HG03039 (cell line): ENCODE results near the gene FRMD7.
"Not testable (repeated sequence)": the region's sequence is repeated elsewhere in the genome, so short reads cannot be mapped to it uniquely, and the experiment has no call there.

ENCODE experiments used
- ATAC-seq: cut with Tn5 transposase; IDR thresholded peaks from one replicate; pipeline ENCODE4 v1.9.1; 2021; ENCODE audit warnings: mild to moderate bottlenecking, moderate library complexity; ENCODE audit not compliant: unreplicated experiment

Gene FRMD7, protein sequence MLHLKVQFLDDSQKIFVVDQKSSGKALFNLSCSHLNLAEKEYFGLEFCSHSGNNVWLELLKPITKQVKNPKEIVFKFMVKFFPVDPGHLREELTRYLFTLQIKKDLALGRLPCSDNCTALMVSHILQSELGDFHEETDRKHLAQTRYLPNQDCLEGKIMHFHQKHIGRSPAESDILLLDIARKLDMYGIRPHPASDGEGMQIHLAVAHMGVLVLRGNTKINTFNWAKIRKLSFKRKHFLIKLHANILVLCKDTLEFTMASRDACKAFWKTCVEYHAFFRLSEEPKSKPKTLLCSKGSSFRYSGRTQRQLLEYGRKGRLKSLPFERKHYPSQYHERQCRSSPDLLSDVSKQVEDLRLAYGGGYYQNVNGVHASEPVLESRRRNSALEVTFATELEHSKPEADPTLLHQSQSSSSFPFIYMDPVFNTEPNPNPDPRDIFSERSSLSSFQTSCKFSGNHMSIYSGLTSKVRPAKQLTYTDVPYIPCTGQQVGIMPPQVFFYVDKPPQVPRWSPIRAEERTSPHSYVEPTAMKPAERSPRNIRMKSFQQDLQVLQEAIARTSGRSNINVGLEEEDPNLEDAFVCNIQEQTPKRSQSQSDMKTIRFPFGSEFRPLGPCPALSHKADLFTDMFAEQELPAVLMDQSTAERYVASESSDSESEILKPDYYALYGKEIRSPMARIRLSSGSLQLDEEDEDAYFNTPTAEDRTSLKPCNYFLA

DNA sequence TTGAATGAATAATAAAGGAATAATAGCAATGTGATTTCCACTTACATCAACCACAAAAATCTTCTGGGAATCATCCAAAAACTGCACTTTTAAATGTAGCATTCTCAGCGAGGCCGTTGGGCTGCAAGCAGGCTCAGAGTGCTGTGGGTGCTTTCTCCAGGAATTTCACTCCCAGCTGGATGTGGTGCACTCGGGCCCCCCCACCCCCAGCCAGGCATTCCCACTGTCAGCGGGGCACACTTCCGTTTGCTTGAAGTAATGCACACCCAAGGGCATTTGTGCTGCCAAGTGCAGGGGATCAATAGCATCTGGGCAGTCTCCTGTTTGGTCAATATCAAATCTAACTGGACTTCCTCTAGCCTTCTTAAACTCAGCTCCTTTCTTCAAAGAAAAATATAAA lies at the start of gene FRMD7:
FRMD7 (minus strand) TSS at position 278 of the 400 bp plus-strand sequence; CDS start at position 102, 176 bp downstream.
- ATAC-seq = no peak

DNA sequence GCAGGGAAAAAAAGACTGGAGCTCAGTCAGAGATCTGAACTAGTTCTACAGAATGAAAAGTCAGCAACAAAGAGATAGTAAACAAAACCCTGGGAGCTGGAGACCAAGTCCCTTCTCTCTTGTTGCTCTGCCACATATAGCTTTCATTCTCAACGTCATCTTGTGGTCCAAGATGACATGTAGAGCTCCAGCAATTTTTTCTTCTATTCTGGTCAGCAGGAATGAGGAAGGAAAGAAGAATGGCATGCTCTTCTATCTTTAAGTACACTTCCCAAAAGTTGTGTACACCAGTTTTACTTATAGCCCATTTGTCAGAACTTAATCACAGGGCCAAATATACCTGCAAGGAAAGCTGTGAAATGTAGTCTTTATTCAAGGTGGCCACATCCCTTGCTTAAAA lies 45.8 kb upstream of the FRMD7 start:
- no peak for ATAC-seq

DNA sequence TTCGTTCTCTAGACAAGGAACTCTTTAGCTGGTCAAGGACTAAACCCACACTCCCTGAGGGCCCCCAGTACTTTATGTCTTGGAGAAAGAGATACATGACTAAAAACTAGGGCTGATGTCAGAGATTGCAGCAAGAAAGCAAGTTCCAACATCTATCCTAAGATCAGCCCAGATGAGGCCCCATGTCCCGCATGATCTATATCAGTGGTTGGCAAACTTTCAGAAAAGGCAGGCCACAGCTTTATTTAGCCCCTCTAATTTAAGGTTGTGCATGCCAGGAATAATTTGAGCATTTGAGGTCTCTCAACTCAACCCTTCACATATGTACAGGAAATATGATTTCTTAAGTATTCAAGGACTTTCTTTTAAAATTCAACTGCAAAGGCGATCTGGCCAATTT lies 44.1 kb upstream of the FRMD7 start:
- ATAC-seq = no peak

- ATAC-seq = no peak
Observed at GRCh38 chrX:132171478-132171877, 43.7 kb upstream of the FRMD7 start.

- no peak for ATAC-seq
Observed at GRCh38 chrX:132169554-132169953, 41.7 kb upstream of the FRMD7 start.

DNA sequence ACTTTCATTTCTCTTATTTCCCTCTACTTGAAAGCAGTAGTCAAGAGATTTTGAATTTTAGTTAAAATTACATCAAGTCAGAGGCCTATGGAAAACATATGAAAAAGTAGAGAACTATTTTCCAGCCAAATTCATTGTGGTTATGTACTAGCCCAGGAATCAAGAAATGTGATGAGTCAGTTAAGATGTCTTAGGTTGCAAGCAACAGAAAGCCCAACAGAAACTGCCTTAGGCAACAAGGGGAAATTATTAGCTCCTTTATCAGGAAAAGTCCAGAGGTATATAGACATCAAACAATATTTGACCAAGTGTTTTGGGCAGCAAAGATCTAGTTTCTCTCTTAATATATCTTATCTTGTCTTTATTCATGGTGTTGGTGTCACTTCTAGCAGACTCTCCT lies 37.8 kb upstream of the FRMD7 start:
- ATAC-seq = no peak

DNA sequence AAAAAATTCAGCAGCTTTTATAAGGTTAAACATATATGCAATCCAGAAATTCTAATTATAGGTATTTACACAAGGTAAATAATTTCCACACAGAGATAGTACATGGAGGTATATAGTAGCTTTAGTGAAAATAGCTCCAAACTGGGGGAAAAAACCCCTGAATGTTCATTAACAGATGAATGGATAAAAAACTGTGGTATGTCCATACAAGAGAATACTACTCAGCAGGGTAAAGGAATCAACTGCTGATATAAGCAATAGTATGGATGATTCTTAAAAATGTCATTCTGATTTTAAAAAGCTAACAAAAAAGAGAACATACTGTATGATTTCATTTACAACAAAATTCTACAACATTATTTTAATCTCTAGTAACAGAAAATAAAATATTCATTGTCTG lies 37.2 kb upstream of the FRMD7 start:
- ATAC-seq = no peak

DNA sequence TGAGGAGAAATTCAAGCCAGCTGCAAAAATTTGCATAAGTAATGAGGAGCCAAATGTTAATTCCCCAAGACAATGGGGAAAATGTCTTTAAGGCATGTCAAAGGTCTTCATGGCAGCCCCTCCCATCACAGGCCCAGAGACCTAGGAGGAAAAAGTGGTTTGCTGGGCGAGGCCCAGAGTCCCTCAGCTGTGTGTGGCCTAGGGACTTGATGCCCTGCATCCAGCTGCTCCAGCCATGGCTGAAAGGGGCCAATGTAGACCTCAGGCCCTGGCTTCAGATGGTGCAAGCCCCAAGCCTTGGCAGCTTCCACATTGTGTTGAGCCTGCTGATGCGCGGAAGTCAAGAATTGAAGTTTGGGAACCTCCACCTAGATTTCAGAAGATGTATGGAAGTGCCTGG lies 35.3 kb upstream of the FRMD7 start:
- not testable (repeated sequence) for ATAC-seq

DNA sequence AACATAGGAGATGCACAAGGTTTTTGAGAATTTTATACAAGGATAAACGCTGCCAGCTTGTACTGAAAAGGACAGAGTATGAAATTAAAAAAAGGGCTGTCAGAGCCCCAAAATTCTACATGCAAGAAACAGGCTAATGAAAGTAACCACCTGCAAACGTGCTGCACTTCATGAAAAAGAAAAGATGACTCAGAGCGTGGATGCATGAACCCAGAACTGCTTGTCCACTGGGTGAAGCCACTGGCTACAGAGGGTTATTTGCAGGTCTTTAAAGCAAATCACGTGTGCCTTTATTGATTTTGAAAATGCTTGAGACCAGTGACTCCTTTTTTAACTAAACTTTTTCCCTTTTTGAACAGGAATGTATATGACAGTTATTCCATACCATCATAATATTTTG lies 25.3 kb upstream of the FRMD7 start:
- ATAC-seq = no peak

GRCh38 chrX:132146456-132146855 lies 18.6 kb upstream of the FRMD7 start:
- no peak for ATAC-seq

GRCh38 chrX:132144061-132144460 lies 16.2 kb upstream of the FRMD7 start:
- no peak for ATAC-seq

- no peak for ATAC-seq
Observed at GRCh38 chrX:132125906-132126305, 1.9 kb downstream of the FRMD7 start.

DNA sequence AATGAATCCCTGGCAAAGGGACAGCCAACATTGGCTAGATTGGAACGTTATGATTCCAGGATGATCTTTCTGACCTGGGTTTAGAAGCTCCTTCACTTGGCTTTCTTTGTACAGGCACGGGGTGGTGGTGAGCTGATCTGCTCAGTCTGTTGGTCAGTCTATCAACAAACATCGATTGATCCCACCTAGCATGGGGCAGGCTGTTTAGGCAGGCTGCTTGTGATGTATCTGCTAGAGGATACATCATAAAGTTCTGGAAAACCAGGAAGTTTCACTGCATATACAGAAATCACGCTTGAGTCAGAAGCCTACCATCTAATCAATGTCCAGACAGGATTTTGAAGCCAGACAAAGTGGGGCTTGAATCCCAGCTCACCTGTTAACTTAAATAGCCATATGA lies 6.9 kb downstream of the FRMD7 start:
- ATAC-seq = no peak

DNA sequence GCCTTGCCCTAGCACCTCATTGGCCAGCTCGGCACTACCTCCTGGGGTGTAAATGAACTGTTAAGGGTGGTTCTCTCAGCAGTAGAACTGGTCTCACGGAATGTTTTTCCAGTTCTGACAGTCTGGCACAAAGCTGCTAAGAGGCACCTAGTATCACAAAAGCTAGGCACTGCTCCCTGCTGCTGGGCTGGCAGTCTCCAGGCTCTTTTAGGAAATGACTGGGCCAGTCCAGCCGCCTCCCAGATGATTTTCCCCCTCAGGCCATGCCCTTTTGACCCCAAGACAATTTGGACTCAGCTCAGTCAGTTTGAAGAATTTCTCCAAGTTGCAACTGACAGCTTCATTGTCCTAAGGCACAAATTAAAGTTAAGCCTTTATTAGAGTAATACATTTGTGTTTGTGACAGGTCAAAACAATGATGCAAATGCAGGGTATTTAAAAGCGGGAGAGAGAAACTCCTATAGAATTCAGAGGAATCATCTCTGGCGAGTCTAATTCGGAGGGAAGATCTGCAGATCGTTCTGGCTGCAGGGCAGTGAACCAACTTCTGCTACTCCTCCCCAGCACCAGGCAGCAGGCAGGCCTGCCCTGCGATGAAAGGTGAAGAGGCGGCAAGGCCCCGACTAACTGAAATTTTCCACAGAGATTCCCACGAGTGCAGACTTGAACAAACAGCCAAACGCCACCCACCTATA lies 7.9 kb downstream of the FRMD7 start:
- ATAC-seq = no peak

DNA sequence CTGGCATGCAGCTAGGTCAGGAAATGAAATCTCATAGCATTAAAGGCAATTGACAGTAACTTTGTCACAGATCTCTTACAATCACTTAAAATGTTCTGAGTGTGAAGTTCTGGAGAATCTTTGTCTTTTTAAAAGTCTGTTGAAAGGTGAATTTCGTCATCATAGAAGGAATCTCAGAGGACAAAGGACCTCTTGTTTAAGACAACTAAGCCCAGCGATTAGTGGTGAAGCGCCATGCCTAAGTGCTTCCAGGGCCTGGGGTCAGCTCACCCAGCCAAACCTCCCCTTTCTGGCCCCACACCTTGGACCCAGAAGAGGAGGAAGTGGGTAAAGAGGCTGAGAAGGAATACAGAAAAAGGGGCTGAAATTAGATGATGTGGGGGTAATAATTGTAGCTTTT lies 8.5 kb downstream of the FRMD7 start:
- no peak for ATAC-seq

DNA sequence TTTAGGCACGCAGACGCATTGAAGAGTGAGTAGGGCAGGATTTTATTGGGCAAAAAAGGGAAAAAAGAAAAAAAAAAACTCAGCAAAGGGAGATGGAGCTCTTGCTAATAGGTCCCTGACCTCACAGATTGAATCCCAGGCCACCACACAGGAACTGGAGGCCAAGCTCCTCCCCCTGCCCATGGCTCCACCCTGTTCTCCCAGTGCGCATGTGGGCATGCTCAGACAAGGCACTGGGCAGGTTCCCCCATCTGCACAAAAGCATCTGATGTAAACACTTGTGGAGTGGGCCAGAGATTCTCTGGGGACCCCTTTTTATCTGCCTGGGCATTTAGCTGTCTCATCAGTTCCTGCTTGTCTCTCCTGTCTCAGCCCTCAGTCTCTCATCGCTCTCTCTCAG lies 9.5 kb downstream of the FRMD7 start:
- no peak for ATAC-seq

DNA sequence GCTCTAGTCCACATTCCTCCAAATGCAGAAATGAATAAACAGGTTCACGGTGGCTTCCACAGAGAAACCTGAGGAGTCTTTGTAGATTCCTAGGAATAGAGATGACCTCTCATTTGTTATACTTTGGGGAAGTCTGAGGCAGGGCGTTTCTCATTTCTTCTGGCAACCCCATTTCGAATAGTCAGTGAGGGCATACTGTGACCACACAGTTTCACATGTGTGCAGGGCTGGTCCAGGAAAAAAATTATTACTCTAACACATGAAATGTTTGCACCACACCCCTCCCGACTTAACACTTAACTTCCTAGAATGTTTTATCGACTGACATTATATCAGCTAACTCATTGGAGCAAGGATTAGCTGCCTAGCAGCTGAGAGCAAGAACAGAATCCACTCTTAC lies 12.0 kb downstream of the FRMD7 start:
- no peak for ATAC-seq

DNA sequence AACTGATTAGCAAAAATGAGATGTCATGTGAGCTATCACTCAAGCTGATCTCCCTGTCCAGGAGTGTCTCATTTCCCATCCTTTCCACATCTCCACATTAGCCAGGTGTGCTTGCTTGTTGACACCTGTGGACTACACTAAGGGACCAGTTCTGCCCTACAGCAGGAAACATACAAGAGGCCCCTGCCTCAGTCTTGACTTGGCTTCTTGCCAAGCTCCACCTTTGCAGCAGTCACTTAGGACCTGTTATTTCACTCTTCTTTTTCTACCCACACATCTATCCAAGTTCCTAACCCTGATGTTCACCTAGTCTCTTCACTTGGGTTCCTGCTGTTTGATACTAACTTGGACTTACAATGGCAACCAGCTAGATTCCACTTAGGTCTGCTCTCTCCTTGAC lies 13.2 kb downstream of the FRMD7 start:
- ATAC-seq = no peak

GRCh38 chrX:132107291-132107690 lies 20.5 kb downstream of the FRMD7 start:
- no peak for ATAC-seq

DNA sequence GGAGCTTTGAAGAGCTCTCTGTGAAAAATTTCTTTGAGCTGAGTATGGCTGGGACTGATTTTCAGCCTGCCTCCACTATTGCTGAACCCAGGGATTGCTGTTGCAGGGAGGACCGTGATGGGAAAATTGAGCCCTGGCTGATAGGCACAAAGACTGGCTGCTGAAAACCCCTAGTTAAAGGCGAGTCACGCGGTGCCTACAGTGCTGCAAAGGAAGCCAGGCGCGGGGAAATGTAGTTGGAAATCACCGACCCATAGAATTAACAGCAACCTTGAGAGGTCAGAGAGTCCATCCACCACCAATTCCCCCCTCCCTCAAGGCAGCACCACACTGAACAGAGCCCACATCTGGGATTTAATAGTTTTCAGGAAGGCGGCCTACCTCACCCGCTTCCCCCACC lies 26.0 kb downstream of the FRMD7 start:
- ATAC-seq = no peak

DNA sequence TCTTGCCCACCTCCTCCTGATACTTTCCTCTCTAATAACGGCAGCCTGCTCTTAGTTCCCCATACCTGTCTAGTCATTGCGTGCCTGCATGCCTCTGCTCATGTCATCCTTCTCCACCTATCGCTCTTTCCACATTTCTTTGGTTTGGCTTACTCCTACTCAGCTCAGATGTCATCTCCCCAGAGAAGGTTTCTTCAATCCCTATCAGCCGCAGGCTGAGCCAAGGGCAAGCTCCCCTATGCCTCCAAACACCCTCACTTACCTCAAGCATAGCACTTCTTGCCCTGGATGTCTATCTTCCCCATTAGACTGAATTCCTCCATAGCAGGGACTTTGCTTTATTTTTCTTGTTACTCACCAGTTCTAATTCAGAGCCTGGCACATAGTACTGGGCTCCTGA lies 26.6 kb downstream of the FRMD7 start:
- no peak for ATAC-seq

GRCh38 chrX:132098704-132099103 lies 29.1 kb downstream of the FRMD7 start:
- not testable (repeated sequence) for ATAC-seq
